HCT116 (cell line): ENCODE results near the gene ATAD1. TPM values are rescaled to one million over a fixed set of nuclear protein-coding genes. Genes with fewer than 3 reads are reported as not detected.

Experiments used
- ATAC-seq: fragments of 200-7000 bp; cut with Tn5 transposase; 2 replicates; pipeline ENCODE4 v1.9.1; 2020; ENCODE audit warnings: mild to moderate bottlenecking, moderate library complexity
- BruUV-seq: library from RNA; stranded (reverse); fragments of 400-500 nt; replicated peaks from 2 replicates; lab custom pipeline; 2021; lab: Mats Ljungman, UMichigan
- CTCF ChIA-PET: fragments of 300-600 bp; sonication (Branson Sonifier 250); formaldehyde crosslinking; loops from one replicate; lab custom pipeline; 2021; ENCODE audit warnings: antibody characterized with exemption; lab: Charles Lee
- POLR2A ChIA-PET: fragments of 300-600, 350-600 bp; sonication (Branson Sonifier 250); formaldehyde crosslinking; loops from one replicate; lab custom pipeline; 2021; ENCODE audit warnings: antibody characterized with exemption; lab: Charles Lee
- RAD21 ChIA-PET, 2 experiments: fragments of 300-600 bp; sonication (Branson Sonifier 250); formaldehyde crosslinking; loops; one replicate each; lab custom pipeline; 2023; ENCODE audit warnings: low total read pairs in 2 of 2; ENCODE audit not compliant: uncharacterized antibody in 2 of 2, unreplicated experiment in 2 of 2, low non-redundant PET in 1 of 2; lab: Charles Lee
- DNase-seq: peaks from one replicate; pipeline ENCODE4 v3.0.0-alpha.2; 2010; ENCODE audit warnings: low read depth, low spot score
- H2AFZ ChIP-seq: fragments of 200-600 bp; shearing (Covaris generic), sonication (generic); 2 replicates; pipeline ENCODE4 v1.6.1; 2017; ENCODE audit warnings: low read depth, mixed run types, mixed read lengths, antibody characterized with exemption, low read length; ENCODE audit not compliant: poor library complexity, severe bottlenecking
- H3K27ac ChIP-seq: 2 replicates; pipeline ENCODE4 v1.5.1; 2012; ENCODE audit warnings: low read depth, low read length
- H3K27me3 ChIP-seq: fragments of 200-600 bp; sonication (generic); 2 replicates; pipeline ENCODE4 v1.6.1; 2016; ENCODE audit warnings: mixed run types, low read length, mixed read lengths; ENCODE audit not compliant: insufficient read depth
- H3K36me3 ChIP-seq, 2 experiments: fragments of 200-500 bp in 1 of 2; fragments of 200-600 bp in 1 of 2; sonication (Bioruptor generic) in 1 of 2; sonication (generic) in 1 of 2; 2 replicates each; pipeline versions ENCODE4 v1.5.1 to v1.6.1; 2014 to 2016; ENCODE audit warnings: low read length in 2 of 2, inconsistent platforms in 1 of 2, mixed read lengths in 1 of 2, mixed run types in 1 of 2; ENCODE audit not compliant: insufficient read depth in 2 of 2, control insufficient read depth in 1 of 2
- H3K4me1 ChIP-seq, 2 experiments: fragments of 200-600 bp in 1 of 2; sonication (generic) in 1 of 2; 2 replicates each; pipeline versions ENCODE4 v1.5.1 to v1.6.1; 2012 to 2017; ENCODE audit warnings: low read length in 2 of 2, inconsistent platforms in 1 of 2, mild to moderate bottlenecking in 1 of 2, mixed read lengths in 1 of 2, mixed run types in 1 of 2, moderate library complexity in 1 of 2; ENCODE audit not compliant: insufficient read depth in 2 of 2, control insufficient read depth in 1 of 2
- H3K4me2 ChIP-seq: fragments of 200-600 bp; sonication (generic); 2 replicates; pipeline ENCODE4 v1.6.1; 2017; ENCODE audit warnings: mixed run types, low read length, mixed read lengths
- H3K4me3 ChIP-seq, 2 experiments: fragments of 200-600 bp in 1 of 2; sonication (generic) in 1 of 2; replicated peaks in 1 of 2; 2 replicates each; pipeline ENCODE4 v1.5.1; 2011 to 2016; ENCODE audit warnings: low read length in 2 of 2, control low read depth in 1 of 2, low read depth in 1 of 2, mild to moderate bottlenecking in 1 of 2, mixed read lengths in 1 of 2, mixed run types in 1 of 2
- H3K79me2 ChIP-seq: fragments of 200-600 bp; sonication (generic); 2 replicates; pipeline ENCODE4 v1.6.1; 2017; ENCODE audit warnings: mild to moderate bottlenecking, mixed run types, low read length, moderate library complexity, mixed read lengths; ENCODE audit not compliant: insufficient read depth
- H3K9ac ChIP-seq: fragments of 200-600 bp; sonication (generic); 2 replicates; pipeline ENCODE4 v1.6.1; 2016; ENCODE audit warnings: low read length, mixed read lengths
- H3K9me2 ChIP-seq: fragments of 200-600 bp; sonication (generic), shearing (Covaris generic); 2 replicates; pipeline ENCODE4 v1.6.1; 2017; ENCODE audit warnings: mixed run types, mild to moderate bottlenecking, moderate library complexity; ENCODE audit not compliant: insufficient read depth
- H3K9me3 ChIP-seq, 2 experiments: fragments of 200-500 bp in 1 of 2; fragments of 200-600 bp in 1 of 2; sonication (Bioruptor generic) in 1 of 2; sonication (generic) in 1 of 2; 2 replicates each; pipeline ENCODE4 v1.6.1; 2014 to 2017; ENCODE audit warnings: low read length in 2 of 2, mixed read lengths in 2 of 2, inconsistent platforms in 1 of 2, low read depth in 1 of 2, mild to moderate bottlenecking in 1 of 2, mixed run types in 1 of 2, moderate library complexity in 1 of 2; ENCODE audit not compliant: control insufficient read depth in 1 of 2, insufficient read depth in 1 of 2
- H4K20me1 ChIP-seq: fragments of 200-600 bp; sonication (generic), shearing (Covaris generic); 2 replicates; pipeline ENCODE4 v1.6.1; 2017; ENCODE audit warnings: mixed run types, mild to moderate bottlenecking, moderate library complexity; ENCODE audit not compliant: insufficient read depth
- CBX3 ChIP-seq: IDR thresholded peaks from 2 replicates; pipeline ENCODE4 v1.6.1; 2012; ENCODE audit warnings: low read depth
- ELF1 ChIP-seq: IDR thresholded peaks from 2 replicates; pipeline ENCODE4 v1.6.1; 2012; ENCODE audit warnings: low read depth, borderline replicate concordance
- EZH2phosphoT487 ChIP-seq: fragments of 200-600 bp; IDR thresholded peaks from 2 replicates; pipeline ENCODE4 v1.6.1; 2018; ENCODE audit warnings: antibody characterized with exemption, borderline replicate concordance
- JUND ChIP-seq: IDR thresholded peaks from 2 replicates; pipeline ENCODE4 v1.6.1; 2012
- POLR2A ChIP-seq: IDR thresholded peaks from 2 replicates; pipeline ENCODE4 v1.7.0; 2011; ENCODE audit warnings: borderline replicate concordance; ENCODE audit not compliant: insufficient read depth, insufficient read length; ENCODE audit errors: extremely low read depth
- POLR2AphosphoS5 ChIP-seq: IDR thresholded peaks from 2 replicates; pipeline ENCODE4 v1.6.1; 2011; ENCODE audit warnings: mild to moderate bottlenecking, low read depth, low read length, moderate library complexity
- RAD21 ChIP-seq: IDR thresholded peaks from 2 replicates; pipeline ENCODE4 v1.6.1; 2012; ENCODE audit warnings: low read depth, mild to moderate bottlenecking
- SIN3A ChIP-seq: IDR thresholded peaks from 2 replicates; pipeline ENCODE4 v1.6.1; 2012; ENCODE audit warnings: low read depth
- SP1 ChIP-seq: IDR thresholded peaks from 2 replicates; pipeline ENCODE4 v1.6.1; 2012; ENCODE audit warnings: low read depth
- intact Hi-C: fragments of 100-400 bp; cut with micrococcal nuclease; formaldehyde crosslinking; loops from 2 replicates; pipeline ENCODE4 v1.10.0; 2022
- total RNA-seq: library from RNA; stranded (reverse); gene quantifications from one replicate; pipeline ENCODE4 v1.2.1, GENCODE V29; 2021; ENCODE audit not compliant: unreplicated experiment
- TF ChIP-seq, protein P1 (sequence below): IDR thresholded peaks from 2 replicates; pipeline ENCODE4 v1.6.1; 2012
- TF ChIP-seq, protein P2 (sequence below): IDR thresholded peaks from 2 replicates; pipeline ENCODE4 v1.6.1; 2012
- TF ChIP-seq, protein P3 (sequence below): IDR thresholded peaks from 2 replicates; pipeline ENCODE4 v1.6.1; 2011; ENCODE audit warnings: mild to moderate bottlenecking, low read length, moderate library complexity; ENCODE audit not compliant: insufficient replicate concordance; ENCODE audit errors: extremely low read depth

The ATAD1 gene
- total RNA-seq, 1 experiment from 2014 or later = 66.4 TPM

DNA sequence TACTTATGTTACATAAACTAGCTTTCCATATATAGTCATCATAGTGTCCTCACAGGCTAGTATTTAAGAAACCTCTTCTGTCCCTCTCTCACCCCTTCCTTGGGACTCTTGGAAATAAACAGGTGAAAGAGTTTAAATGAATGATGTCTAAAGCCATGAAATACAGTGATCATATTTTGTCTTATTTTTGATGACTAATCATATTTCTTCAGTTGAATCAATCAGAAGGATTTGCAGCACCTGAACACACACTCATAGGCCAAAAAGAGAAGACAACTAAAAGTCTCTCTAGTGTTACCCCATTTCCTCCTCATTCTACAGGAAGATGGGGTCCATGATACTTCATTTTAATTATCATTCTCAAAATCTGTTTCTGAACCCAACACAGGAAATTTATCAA, 8.6 kb upstream of the ATAD1 start:
- no peaks in the 10 kb centered on the region for H3K36me3 ChIP-seq
- H3K9me2 ChIP-seq = no peaks in the 10 kb centered on the region
- H3K27ac ChIP-seq = no peak overlapping the region
- no peak for DNase-seq
- no peak overlapping the region for H3K4me2 ChIP-seq
- no peaks in the 10 kb centered on the region for H3K27me3 ChIP-seq
- POLR2A ChIA-PET = interaction anchor here (1.3 kb wide), 1 partner anchor 9 kb away, joined by 4 read pairs; the partner anchor contains the start of gene ATAD1
- TF ChIP-seq POLR2AphosphoS5 (no peak), POLR2A (no peak), RAD21 (no peak), ELF1 (no peak), JUND (no peak), SP1 (no peak), CBX3 (no peak), SIN3A (no peak), EZH2phosphoT487 (no peak)
- TF ChIP-seq, protein P1, sequence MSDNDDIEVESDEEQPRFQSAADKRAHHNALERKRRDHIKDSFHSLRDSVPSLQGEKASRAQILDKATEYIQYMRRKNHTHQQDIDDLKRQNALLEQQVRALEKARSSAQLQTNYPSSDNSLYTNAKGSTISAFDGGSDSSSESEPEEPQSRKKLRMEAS = no peak
- TF ChIP-seq, protein P2, sequence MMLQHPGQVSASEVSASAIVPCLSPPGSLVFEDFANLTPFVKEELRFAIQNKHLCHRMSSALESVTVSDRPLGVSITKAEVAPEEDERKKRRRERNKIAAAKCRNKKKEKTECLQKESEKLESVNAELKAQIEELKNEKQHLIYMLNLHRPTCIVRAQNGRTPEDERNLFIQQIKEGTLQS = no peak
- TF ChIP-seq, protein P3, sequence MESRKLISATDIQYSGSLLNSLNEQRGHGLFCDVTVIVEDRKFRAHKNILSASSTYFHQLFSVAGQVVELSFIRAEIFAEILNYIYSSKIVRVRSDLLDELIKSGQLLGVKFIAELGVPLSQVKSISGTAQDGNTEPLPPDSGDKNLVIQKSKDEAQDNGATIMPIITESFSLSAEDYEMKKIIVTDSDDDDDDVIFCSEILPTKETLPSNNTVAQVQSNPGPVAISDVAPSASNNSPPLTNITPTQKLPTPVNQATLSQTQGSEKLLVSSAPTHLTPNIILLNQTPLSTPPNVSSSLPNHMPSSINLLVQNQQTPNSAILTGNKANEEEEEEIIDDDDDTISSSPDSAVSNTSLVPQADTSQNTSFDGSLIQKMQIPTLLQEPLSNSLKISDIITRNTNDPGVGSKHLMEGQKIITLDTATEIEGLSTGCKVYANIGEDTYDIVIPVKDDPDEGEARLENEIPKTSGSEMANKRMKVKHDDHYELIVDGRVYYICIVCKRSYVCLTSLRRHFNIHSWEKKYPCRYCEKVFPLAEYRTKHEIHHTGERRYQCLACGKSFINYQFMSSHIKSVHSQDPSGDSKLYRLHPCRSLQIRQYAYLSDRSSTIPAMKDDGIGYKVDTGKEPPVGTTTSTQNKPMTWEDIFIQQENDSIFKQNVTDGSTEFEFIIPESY = no peak
- TF ChIP-seq, all 23 proteins: peak for 0
- Histone ChIP-seq H4K20me1 (no peaks in the 10 kb centered on the region), H3K4me1 (no peaks in the 10 kb centered on the region), H3K79me2 (no peaks in the 10 kb centered on the region), H3K9me3 (no peaks in the 10 kb centered on the region), H2AFZ (no peak overlapping the region), H3K4me3 (no peak overlapping the region), H3K9ac (no peak overlapping the region)
- ChIA-PET CTCF (no interaction called here), RAD21 (no interaction called here)
- BruUV-seq = no TSS peak
- no peak for ATAC-seq
- intact Hi-C loops = no loop called here
